Mammary epithelial cell (primary cell): Measurements from ENCODE around the gene TTC28.

ENCODE experiments used
- EZH2 ChIP-seq: IDR thresholded peaks from 2 replicates; pipeline ENCODE4 v1.6.1; 2012; ENCODE audit warnings: low read length, inconsistent platforms, borderline replicate concordance
- TF ChIP-seq, protein P1 (sequence below), 2 donors: IDR thresholded peaks in 1 of 2; conservative IDR thresholded peaks in 1 of 2; 2 replicates each; pipeline ENCODE4 v1.5.1; 2011 to 2012; ENCODE audit warnings: inconsistent platforms in 2 of 2, low read length in 2 of 2, mild to moderate bottlenecking in 2 of 2, control low read depth in 1 of 2, low read depth in 1 of 2; ENCODE audit not compliant: insufficient read depth in 1 of 2; ENCODE audit errors: extremely low read depth in 1 of 2

DNA sequence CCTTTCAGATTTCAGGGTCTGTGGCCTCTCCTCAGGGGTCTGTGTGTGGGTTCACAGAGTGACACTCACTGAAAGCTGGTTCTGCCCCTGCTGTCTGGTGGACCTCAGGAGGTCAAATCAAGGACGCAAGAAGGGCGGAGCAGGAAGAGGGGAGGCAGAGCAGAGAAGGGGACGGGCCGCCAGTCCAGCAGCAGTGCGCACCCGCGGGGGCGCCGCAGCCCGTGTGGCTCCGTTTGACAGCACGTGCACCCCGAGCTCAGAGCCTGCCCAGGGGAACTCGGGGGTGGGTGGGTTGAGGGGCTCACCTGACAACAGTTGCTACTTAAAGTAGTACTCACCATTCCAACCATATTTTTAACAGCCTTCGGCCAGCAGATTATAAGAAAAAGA is 689.2 kb downstream of the TTC28 start:
- TF ChIP-seq, protein P1, sequence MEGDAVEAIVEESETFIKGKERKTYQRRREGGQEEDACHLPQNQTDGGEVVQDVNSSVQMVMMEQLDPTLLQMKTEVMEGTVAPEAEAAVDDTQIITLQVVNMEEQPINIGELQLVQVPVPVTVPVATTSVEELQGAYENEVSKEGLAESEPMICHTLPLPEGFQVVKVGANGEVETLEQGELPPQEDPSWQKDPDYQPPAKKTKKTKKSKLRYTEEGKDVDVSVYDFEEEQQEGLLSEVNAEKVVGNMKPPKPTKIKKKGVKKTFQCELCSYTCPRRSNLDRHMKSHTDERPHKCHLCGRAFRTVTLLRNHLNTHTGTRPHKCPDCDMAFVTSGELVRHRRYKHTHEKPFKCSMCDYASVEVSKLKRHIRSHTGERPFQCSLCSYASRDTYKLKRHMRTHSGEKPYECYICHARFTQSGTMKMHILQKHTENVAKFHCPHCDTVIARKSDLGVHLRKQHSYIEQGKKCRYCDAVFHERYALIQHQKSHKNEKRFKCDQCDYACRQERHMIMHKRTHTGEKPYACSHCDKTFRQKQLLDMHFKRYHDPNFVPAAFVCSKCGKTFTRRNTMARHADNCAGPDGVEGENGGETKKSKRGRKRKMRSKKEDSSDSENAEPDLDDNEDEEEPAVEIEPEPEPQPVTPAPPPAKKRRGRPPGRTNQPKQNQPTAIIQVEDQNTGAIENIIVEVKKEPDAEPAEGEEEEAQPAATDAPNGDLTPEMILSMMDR (conservative IDR thresholded peaks at IDR 0.05 in 1 of 2, IDR thresholded peaks at IDR 0.05 in 1 of 2; ENCODE audit: extremely low read depth in 1 of 2, insufficient read depth in 1 of 2, low read depth in 1 of 2, low read length in 2 of 2): no peak
- TF ChIP-seq EZH2: no peak
